Measurements from ENCODE around the gene FN1.

- TF ChIP-seq, protein P1, sequence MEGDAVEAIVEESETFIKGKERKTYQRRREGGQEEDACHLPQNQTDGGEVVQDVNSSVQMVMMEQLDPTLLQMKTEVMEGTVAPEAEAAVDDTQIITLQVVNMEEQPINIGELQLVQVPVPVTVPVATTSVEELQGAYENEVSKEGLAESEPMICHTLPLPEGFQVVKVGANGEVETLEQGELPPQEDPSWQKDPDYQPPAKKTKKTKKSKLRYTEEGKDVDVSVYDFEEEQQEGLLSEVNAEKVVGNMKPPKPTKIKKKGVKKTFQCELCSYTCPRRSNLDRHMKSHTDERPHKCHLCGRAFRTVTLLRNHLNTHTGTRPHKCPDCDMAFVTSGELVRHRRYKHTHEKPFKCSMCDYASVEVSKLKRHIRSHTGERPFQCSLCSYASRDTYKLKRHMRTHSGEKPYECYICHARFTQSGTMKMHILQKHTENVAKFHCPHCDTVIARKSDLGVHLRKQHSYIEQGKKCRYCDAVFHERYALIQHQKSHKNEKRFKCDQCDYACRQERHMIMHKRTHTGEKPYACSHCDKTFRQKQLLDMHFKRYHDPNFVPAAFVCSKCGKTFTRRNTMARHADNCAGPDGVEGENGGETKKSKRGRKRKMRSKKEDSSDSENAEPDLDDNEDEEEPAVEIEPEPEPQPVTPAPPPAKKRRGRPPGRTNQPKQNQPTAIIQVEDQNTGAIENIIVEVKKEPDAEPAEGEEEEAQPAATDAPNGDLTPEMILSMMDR (IDR thresholded peaks at IDR 0.05) = no peak
- TF ChIP-seq JUN (CRISPR knock-in tag; IDR thresholded peaks at IDR 0.05) (no peak), TEAD4 (CRISPR knock-in tag; IDR thresholded peaks at IDR 0.05) (no peak), HMGA2 (CRISPR knock-in tag; IDR thresholded peaks at IDR 0.05) (no peak), E2F5 (CRISPR knock-in tag; IDR thresholded peaks at IDR 0.05) (no peak), AFF4 (CRISPR knock-in tag; IDR thresholded peaks at IDR 0.05; ENCODE audit: borderline replicate concordance) (no peak), SP1 (CRISPR knock-in tag; conservative IDR thresholded peaks at IDR 0.05) (no peak), ZNF263 (CRISPR knock-in tag; IDR thresholded peaks at IDR 0.05; ENCODE audit: low read depth) (no peak), ZNF423 (CRISPR knock-in tag; IDR thresholded peaks at IDR 0.05) (no peak)
- TF ChIP-seq, protein P2, sequence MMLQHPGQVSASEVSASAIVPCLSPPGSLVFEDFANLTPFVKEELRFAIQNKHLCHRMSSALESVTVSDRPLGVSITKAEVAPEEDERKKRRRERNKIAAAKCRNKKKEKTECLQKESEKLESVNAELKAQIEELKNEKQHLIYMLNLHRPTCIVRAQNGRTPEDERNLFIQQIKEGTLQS (CRISPR knock-in tag; conservative IDR thresholded peaks at IDR 0.05) = no peak
Measured at GRCh38 chr2:215429424-215429823, 6.4 kb downstream of the FN1 start.

Measured in WTC11 (cell line).